GM11168 (cell line): ENCODE measurements around the gene DHX16.
"Not testable (repeated sequence)": the region's sequence is repeated elsewhere in the genome, so short reads cannot be mapped to it uniquely, and the experiment has no call there.

ENCODE experiments used
- in situ Hi-C: fragments of 300-500 bp; cut with MboI; formaldehyde crosslinking; loops from one replicate; pipeline ENCODE4 v1.12.0; 2022; ENCODE audit warnings: low sequenced_read_pairs; ENCODE audit not compliant: unreplicated experiment

The DHX16 gene

GRCh38 chr6:30681766-30682142, 8.9 kb upstream of the DHX16 start:
- in situ Hi-C loops: no loop called here

GRCh38 chr6:30679765-30680535, 7.1 kb upstream of the DHX16 start:
- in situ Hi-C loops: no loop called here

DNA sequence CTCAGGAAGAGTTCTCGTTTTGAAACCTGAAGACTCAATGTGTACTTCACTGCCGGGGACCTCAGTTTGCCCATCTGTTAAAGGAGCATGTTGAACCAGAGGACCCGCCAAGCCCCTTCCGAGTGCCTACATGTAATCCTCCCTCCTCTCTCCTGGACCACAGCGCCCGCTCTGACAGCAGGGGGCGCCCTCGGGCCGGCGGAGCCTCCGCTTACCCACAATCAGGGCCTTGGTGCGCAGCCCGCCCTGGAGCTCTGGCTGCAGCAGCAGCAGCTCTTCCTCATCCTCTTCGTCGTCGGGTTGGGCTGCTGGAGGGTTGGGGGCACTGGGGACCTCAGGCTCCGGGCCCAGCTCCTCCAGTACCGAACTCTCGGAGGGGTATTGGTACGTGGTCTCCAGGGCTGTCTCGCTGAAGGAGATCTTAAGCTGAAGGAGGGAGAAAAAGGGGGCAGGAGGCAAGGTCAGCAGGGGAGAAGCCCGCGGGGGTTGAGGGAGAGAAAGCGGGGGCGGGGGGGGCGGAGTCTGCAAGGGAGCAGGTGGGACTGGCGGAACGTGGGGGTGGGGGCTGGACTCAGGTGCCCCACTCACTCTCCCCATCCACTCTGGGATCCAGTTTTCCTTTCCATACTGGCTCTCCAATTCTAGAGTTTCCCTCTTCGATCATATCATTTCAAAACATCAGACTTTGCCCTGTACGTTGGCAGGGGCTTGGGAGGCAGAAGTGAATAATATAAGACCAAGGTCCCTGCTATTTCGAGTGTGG, 6.3 kb upstream of the DHX16 start:
- in situ Hi-C loops: no loop called here

GRCh38 chr6:30676660-30677285, 4.0 kb upstream of the DHX16 start:
- in situ Hi-C loops: no loop called here

- in situ Hi-C loops: loop anchor here (5.0 kb wide), 1 partner anchor 51 kb away; the partner anchor contains the start of gene TUBB
Observed at GRCh38 chr6:30670760-30671527, 1.9 kb downstream of the DHX16 start.

GRCh38 chr6:30666300-30666699, 6.5 kb downstream of the DHX16 start:
- in situ Hi-C loops: not testable (repeated sequence)

- in situ Hi-C loops: no loop called here
Observed at GRCh38 chr6:30664994-30665767, 7.6 kb downstream of the DHX16 start.

DNA sequence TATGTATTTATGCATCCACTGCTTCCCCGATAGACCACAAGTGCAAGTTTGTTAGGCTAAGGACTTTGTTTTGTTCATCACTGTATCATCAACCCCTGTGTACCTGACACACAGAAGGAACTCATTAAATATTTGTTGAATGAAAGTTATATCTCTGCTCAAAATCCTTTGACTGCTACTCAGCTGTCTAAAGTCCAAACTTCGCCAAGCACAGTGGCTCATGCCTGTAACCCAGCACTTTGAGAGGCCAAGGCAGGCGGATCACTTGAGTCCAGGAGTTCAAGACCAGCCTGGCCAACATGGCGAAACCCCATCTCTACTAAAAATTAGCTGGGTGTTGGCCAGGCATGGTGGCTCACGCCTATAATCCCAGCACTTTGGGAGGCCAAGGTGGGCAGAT, 14.9 kb downstream of the DHX16 start:
- in situ Hi-C loops: not testable (repeated sequence)

- in situ Hi-C loops: no loop called here
Observed at GRCh38 chr6:30657454-30657853, 15.4 kb downstream of the DHX16 start.

- in situ Hi-C loops: no loop called here
Observed at GRCh38 chr6:30656513-30656912, 16.3 kb downstream of the DHX16 start.

DNA sequence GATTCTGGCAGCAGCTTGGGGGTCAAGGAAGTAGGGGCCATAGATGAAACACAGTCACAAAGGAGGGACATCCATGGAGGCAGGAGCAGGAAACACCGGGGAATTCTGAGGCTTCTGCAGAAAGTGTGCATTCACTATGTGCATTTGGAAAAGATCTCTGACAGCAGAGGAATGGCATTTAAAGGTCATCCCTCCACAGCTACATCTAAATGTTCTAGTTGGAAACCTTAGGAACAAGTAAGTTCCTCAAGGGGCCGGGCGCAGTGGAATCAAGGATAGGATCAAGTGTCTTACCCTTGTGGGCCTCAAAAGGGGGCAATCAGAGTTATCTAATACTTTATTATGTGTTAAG, 17.1 kb downstream of the DHX16 start:
- in situ Hi-C loops: no loop called here

DNA sequence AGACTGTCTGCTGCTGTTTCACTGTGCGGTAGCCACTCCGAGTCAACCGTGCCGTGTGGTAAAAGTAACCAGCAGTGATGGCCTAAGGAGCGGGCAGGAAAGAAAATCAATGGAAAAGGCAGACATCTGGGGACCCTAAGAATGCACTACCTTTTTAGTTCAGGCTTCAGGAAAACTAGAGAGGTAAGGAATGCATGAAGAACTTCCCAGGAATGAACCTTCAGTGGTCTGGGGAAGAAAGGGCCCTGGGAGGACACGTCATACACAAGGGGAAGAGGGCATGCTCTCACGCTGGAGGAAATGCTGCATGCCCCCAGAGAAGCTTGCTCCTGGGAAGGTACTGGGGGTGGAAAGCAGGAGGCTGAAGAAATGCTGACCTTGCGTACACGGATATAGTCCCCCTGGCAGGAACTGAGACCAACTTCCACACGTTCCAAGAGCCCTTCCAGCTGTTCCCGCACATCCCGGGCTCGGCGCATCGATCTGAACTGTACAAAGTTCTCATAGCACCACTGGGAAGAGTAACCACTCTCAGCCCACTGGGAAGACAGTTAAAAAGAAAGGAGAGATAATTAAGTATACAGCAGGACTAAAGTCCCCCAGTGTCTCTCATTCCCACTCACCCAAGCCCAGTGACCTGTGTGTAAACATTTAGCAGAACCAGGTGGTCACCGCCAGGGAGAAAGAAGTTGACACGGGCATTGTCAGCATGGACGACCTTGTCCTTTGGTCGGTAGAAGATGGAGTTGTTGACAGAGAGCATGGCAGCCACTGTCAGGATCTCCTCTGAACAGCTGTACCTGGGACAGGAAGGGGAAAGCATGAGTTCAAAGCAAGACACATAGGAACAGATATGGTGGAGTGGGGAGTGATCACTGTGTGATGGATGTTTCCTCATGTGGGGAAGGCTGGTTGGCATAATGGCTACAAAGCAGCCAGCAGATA, 17.7 kb downstream of the DHX16 start:
- in situ Hi-C loops: no loop called here

- in situ Hi-C loops: no loop called here
Observed at GRCh38 chr6:30651143-30651542, 21.7 kb downstream of the DHX16 start.

- in situ Hi-C loops: no loop called here
Observed at GRCh38 chr6:30647242-30648116, 25.3 kb downstream of the DHX16 start.

DNA sequence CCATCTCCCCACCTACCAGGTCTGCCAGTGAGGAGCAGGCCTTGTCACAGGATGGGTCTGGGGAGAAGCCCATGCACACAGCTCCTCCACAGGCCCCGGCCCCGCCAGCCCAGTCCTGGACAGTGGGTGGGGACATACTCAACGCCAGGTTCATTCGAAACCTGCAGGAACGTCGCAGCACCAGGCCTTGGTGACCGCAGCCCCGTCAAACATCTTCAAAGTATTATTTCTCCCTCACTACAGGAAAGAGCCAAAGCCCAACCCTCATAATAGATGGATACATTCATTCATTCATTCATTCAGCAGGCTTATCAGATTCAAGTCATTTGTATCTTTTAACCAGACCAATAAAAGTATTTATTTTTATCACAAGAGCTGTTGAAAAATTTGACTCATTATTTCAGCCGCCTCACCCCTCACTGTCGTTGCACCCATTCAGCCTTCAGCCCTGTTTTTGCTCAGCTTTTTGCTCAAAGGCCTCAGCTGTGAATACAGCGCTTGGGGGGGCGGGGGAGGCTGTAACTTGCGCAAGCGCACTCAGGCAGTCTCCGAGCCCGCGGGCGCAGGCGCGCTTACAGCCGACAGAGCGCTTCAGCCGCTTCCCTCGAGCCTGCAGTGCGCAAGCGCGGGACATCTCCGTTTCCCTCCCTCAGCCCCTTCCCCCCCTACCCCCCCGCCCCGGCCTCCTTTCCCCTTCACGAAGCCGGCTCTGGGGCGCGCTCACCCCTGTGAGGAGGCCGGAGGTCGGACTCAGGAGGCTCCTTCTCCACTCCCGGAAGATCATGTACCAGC, 26.2 kb downstream of the DHX16 start, which contains the start of gene C6orf136:
C6orf136 (plus strand) TSS at position 684 of the 792 bp plus-strand sequence; CDS start at position 783, 99 bp downstream.
- in situ Hi-C loops: no loop called here

- in situ Hi-C loops: no loop called here
Observed at GRCh38 chr6:30645989-30646388, 26.8 kb downstream of the DHX16 start.

DNA sequence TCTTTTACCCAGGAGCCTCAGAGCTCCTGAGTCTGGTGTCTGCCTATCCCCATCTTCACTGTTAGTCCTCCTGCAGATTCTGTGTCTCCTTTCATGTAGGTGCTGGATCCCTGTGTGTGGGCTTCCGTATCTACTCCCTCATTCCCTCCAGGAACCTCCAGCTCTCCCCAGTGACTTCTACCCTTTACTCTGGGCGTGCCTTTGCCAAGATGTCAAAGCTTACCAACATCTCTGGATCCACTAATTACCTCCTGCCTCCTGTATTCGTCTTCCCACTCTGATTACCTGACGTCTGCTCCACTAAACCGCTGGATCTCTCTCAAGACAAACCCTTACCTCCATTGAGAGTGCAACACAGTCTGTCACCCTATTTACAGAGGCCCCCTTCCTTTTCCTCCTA, 28.0 kb downstream of the DHX16 start:
- in situ Hi-C loops: no loop called here
